ENCODE results near the gene GRIN2A.

The GRIN2A gene

DNA sequence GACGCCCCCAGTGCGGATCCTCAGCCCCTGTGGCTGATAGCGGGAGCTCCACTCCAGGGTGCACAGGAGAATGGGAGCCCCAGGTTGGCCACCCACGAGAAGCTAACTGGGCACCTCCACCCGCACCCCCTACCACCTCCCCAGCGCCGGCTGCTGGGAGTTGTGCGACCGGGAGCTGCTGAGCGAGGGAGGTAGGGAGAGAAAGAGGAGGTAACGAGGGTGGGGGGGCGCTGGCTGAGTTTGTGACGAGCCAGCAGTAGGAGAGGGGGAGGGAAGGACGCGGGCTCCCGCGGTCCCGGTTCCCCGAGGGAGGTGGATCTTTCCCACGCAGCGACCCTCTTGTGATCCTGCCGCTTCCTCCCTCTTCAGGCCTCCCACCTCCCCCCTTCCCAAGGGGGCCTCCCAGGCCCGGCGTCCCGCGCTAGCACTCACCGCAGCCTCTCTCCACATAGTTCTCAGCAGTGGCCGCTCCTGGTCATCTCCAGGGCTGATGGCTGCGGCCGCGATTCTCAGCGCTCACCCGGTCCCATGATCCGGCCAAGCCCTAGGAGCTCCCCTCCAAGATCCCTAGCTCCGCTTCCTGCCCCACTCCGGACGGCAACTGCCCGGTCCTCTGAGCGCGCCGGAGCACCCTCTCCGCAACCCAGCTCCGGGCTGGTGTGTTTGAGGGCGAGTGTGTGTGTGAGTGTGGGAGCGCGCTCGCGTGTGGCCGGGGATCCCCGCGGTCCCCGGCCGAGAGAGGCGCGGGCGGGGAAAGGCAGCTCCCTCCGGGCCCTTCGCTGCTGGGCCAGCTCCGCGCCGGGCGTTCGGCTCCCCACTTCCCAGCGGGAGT, at the start of gene GRIN2A:
Gene GRIN2A (minus strand): TSS at position 207 of the 832 bp plus-strand sequence. CDS start 2,017 bp downstream, outside the sequence.
- DNase-seq (ENCODE audit: low read depth): no peak

DNA sequence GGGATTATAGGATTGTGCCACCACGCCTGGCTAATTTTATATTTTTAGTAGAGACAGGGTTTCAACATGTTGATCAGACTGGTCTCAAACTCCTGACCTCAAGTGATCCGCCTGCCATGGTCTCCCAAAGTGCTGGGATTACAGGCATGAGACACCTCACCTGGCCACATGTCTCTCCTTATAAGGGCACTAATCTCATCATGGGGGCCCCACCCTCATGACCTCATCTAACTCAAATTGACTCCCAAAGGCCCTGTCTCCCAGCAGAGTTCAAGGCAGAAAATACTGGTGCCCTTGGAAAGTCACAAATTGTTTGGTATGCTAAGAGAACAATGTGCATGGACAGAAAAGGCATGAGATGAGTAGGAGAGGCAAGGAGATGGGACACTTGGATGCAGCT, 49.3 kb upstream of the GRIN2A start:
- no peak for DNase-seq (ENCODE audit: low read depth)

DNA sequence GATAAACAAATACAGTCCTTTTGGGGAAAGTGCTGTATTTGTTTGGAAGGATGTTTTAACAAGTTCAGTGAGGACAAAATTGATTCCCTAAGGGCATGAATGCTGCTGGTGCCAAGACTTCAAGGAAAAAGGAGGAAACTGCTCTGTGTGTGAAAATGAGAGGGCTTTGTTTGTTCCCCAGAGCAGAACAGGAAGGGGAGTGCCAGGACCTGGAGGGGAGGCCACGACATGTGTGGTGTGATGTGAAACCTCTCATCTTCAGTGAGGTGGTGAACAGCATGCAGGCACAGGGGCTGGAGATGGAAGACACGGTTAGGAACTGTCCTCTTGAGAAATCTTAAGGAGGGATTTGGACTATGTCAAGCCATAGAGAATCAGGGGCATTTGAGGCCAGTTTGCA, 46.6 kb upstream of the GRIN2A start:
- DNase-seq (ENCODE audit: low read depth): no peak

DNA sequence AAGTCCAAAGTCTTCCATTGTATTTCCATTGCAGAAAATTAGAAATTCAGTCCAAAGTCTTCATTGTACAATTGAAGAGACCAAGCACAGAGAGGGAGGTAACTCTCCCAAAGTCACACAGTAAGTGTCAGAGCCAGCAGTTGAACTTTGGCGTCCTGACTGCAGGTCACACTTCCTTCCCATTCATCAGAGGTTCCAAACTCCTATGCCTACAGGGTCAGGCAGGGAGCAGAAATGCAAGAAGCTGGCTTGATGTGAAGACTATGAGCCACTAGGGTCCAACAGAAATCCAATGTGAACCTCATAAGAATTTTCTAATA, 44.7 kb upstream of the GRIN2A start:
- DNase-seq (ENCODE audit: low read depth): no peak

DNA sequence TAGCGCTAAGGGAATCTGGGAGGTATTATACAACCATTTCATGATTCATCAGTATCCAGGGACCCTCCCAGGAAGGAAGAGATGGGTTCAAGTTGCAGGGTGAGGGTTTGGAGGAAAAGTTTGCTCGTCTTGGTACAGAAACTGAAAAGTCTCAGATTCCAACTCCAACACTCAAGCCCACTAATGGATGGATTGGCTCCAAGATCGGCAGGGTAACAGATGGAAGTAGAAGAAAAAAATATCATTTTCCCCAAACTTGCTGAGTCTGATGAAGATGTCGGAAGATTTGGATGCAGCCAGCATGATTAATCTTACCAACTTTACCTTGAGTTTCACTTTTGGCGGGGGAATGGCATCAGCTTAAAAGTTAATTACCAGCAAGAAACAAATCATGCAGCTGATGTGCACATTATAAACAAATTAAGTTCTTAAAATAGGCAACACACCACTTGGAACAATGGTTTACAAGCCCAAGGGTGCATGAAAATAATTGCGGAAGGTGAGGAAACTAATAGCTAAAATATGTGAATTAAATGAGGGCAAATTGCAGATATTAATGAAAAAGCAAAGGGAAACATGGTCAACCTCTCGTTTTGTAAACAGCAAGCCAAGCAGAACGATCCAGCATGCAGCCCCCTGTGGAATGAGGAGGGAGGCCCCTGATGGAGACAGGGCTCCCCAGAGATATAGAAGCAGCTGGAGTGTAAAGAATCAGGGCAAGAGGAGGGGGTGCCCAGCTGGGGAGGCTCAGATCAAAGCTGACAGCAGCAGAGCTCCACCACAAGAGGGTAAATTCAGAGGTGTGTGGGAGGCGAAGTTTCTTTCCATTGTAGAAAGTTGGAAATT, 44.1 kb upstream of the GRIN2A start:
- no peak for DNase-seq (ENCODE audit: low read depth)

DNA sequence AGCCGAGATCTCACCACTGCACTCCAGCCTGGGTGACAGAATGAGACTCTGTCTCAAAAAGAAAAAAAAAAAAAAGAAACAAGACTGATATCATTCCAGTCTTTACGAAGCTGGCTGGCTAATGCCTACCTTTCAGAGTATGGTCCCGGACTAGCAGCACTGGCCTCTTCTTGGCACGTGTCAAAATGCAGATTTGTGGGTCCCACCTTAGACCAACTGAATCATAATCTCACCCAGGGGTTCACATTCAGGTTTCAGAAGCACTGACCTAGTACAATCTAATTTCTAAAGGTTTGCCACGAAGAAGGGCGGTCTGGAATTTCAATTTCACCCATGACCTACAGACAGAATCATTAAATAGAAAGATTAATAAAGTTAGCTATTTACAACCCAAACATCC, 43.4 kb upstream of the GRIN2A start:
- DNase-seq (ENCODE audit: low read depth): no peak

DNA sequence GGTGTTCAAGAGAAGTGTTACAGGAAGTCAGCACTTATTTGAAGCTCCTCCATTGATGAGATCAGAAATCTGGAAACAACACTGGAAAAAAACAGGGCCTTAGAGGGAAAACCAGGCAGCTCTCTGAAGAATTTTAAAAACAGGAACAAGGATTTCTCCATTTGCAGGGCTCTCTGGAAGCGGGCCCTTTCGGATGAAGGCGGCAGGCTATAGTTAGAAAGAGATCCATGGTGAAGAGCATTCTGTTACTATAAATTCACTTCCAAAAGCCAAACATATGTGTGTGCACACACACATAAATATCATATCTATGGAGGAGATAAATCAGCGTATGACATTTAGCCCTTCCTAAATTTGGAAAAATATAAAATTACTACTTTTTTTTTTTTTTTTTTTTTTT, 42.6 kb upstream of the GRIN2A start:
- no peak for DNase-seq (ENCODE audit: low read depth)

DNA sequence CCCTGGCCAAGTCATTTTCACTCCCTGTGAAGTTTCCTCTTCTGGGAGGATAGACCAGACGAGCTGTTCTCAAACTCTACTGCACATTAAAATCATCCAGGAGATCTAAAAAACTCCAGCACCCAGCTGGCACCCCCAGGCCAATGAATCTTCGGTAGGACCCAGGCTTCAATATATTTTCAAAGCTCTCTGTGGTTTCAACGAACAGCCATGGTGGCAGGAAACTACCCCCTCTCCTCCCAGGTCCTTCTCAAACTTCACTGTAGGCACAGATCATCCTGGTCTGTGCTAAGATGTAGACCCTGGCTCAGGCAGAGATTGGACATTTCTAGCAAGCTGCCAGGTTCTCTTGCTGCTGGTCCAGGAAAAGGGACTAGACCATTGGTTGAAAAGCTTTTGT, 38.7 kb upstream of the GRIN2A start:
- no peak for DNase-seq (ENCODE audit: low read depth)

DNA sequence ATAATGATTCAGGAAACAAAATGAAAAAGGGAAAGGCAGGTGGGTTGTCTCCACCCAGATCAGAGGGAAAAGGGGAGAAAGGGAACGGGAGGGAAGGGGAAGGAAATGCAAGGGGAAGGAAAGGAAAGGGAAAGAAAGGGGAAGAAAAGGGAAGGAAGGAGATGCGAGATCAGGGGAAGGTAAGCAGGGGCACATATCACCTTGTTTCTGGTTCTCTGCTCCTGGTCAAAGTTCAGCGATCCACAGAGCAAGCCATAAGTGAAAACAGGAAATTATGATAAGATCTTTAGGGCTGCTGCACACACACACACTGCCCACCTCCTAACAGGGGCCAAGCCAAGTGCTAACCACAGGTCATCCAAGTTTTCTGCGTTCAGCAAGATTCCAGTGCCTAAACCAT, 37.5 kb upstream of the GRIN2A start:
- no peak for DNase-seq (ENCODE audit: low read depth)

DNA sequence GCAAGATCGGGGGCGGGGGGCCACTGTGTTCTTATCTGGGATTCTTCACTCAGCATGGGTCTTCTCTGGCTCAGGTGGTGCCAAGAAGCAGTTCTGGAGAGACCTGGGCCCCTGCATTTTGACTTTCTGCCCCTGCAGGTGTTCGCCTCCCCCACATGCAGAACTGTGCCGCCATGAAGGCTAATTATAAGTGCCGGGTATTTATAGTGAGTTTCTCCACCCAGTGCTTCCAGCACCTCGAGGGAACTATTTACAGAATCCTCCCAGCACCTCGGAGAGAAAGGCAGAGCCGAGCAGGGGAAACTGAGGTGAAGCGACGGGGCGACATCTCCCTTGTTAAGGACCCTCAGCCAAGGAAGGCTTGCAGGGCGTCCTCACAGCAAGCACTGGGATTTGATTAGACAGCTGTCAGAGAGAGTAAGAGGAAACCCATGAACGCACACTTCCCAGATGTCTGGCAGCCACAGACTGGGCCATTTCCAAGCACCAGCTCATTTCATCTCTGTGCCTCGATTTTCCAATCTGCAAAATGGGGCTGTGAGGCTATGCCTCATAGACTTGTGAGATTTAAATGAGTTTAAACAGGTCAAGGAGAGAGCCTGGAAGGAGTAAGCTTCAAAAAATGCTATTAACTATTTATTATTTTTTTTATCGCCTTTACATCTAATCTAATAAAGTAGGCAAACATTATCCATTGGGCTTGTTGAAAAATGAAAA, 36.4 kb upstream of the GRIN2A start:
- no peak for DNase-seq (ENCODE audit: low read depth)

DNA sequence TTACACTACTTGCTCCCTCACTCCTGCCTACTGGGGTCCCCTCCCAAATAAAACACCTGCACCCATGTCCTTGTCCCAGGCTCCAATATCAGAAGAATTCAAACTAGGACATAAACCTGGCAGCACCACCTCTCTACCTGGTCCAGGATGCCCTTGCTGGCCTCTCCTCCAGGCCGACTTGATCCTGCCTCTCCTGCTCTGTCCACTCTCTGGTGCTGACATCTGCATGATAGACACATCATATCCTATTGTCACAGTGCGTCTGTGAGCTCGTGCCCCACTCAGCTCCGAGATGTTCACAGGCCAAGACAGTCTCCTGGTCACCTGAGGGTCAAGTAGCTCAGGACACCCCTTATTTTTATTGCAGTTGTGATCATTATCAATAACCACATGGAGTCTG, 31.5 kb upstream of the GRIN2A start:
- DNase-seq (ENCODE audit: low read depth): no peak

DNA sequence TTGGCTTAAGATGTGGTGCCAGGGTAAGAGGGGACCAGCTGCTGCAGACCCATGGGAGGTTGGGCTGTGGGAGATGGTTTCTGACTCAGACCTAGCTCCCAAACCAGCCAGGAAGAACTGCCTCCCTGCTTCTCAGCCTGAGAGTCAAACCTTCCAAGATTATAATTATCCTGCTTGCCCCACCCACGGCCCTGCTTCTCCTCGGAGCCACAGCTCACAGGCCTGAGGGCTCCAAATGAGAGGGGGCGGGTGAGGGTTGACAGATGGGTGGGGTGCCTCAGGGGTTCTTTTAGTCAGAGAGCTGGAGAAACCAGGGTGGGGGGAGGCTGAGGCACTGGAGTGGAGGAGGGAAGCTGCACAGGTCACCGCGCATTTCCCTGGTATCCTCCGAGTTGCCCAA, 28.7 kb upstream of the GRIN2A start:
- DNase-seq (ENCODE audit: low read depth): no peak

DNA sequence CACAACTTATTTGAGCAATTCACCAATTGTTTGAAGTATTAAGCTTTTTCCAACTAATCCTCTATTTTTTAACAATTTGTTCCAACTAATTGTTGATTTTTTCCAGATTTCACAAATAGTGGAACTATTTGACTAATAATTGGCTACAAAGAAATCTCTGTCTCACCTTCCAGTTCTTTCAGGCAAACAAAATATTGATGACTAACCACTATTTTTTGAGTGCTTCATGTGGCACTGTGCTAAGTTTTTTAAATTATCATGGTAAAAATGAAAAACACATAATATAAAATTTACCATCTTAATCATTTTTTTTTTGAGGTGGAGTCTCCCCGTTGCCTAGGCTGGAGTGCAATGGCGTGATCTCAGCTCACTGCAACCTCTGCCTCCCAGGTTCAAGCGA, 24.6 kb upstream of the GRIN2A start:
- no peak for DNase-seq (ENCODE audit: low read depth)

DNA sequence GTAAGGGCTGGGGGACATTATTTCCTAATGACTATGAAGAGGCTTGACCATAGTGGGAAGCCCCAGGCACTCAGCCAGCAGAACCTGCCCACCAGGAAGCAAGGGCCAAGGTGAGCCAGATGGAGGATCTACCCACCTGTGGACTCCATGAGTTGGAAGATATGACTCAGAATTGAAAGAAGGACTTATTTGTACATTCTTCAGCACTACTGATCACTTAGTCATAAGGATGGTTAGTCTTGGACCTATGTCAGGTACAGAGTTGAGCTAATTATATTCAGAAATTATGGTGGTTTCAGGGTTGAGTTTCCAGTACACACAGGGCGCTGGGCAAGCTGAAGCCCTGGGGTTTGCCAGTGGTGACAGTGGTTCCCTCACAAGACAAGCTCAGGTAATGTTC, 24.0 kb upstream of the GRIN2A start:
- no peak for DNase-seq (ENCODE audit: low read depth)

DNA sequence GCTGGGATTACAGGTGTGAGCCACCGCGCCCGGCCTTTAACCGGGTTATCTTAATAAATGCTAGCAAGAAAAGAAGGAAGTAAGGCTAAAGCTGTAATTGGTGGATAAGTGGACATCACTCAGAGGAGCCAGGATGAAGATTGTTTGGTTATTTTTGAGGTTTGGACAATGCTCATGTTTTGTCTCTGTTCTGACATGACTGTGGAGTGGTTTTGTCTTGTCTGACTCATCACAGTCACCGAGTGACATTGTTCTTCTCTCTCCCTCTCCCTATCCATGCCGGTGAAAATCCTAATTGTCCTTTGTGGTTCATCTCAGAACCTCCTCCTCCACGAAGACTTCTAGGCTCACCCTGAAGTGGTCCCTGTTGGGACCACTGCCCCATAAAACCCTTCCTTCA, 23.5 kb upstream of the GRIN2A start:
- no peak for DNase-seq (ENCODE audit: low read depth)

DNA sequence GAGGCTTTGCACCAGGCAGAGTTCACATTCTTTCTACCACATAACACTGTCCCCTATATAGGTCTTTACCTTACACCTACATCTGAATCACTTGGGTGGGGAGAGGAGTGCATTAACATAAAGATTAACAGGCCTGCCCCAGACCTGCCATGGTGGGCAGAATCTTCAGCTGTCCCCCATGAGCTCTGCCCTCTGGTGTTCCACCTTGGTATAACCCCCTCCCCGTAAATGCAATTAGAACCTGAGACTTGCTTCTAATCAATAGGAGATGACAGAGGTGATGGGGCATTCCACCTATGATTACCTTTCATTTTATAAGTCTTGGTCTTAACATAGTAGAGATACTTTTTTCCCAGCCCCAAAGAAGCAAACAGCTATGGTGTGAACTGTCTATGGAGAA, 20.4 kb upstream of the GRIN2A start:
- no peak for DNase-seq (ENCODE audit: low read depth)

DNA sequence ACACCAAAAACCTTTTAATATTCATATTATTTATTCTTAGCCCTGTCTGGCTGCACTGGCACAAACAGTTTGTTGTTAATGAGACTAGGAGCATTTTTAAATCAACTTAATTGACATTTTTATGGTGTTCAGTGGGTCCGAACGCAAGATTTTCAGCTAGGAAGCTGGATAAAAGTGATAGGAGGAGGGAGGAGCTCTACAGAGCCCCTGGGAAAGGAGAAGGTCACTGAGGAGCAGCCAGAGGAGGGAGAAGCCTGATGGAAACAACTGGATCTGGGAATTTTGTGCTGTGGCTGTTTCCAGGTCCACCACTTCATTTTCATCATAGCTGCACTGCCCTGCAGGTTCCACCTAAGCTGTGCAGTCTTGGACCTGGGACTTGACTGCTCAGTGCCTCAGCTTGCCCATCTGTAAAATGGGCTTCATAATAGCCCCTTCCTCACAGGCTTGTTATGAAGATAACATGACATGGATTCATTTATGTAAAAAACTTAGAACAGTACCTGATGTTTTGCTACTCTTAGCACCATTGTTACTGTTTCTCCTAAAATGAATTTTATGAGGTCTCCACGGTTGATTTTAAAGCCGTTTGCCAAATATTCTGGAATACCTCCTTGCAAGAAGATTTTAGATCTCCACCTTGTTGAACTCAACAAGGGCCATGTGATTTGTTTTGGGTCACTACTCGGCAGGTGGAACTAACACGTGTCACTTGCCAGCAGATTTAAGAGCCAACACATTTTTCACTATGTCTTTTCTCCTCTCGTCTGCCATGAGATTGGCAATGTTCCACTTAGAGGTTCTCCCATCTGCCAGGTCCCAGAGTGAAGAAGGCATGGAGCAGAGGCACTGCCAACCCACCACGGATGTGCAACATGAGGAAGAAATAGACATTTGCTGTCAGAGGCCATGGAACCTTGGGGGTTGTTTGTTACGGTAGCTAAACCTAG, 18.7 kb upstream of the GRIN2A start:
- DNase-seq (ENCODE audit: low read depth): no peak

DNA sequence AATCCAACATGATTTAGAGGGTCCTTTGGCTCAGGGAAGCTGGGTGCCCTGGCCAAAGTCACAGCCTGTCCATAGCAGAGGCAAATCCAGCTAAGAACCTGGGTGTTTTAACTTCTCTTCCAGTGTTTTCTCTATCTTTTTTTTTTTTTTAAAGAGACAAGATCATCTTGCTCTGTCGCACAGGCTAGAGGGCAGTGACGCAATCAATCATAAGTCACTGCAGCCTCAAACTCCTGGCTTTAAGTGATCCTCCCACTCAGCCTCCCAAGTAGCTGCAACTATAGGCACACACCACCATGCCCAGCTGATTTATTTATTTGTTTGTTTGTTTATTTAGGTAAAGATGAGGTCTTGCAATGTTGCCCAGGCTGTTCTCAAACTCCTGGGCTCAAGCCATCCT, 14.8 kb upstream of the GRIN2A start:
- DNase-seq (ENCODE audit: low read depth): no peak

DNA sequence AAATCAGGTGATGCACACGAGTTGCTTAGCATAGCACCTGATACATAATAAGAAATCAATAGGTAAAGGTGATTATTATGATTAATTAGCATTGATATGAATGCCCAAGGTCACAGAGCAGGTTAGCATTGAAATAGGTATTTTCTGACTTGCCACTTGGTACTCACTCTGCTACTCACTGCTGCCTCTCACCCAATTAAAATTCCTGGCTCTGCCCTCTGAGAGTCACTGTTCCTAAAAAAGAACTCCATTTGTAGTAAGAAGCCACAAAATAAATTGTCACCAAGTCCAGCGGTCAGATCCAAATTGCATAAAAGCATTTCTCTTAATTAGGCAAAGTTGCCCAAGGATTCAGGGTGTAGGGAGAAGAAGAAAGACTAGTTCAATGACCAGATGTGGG, 8.9 kb upstream of the GRIN2A start:
- no peak for DNase-seq (ENCODE audit: low read depth)

DNA sequence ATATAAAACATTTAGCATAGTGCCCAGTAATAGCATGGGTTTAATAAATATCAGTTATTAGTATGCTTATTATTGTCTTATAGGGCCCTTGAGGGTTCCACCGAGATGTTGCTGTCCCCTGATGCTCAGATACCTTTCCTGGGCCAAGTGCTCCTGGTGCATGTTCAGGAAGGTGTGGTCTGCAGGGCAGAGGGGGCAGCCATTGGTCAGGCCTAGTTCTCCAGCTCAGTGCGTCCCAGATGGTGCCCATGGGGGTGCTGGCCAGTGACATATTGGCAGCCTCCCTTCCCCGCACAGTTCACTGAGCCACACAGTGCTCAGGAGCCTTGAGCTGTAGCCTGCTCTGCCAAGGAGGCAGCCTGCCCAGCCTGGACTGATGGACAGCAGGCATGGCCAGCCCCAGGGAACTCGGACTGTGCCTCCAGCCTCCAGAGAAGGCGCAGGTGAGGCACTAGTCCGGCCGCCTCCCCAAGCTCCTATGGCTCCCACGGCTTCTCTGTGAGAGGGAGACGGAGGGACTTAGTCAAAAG, 7.7 kb upstream of the GRIN2A start:
- DNase-seq (ENCODE audit: low read depth): no peak

DNA sequence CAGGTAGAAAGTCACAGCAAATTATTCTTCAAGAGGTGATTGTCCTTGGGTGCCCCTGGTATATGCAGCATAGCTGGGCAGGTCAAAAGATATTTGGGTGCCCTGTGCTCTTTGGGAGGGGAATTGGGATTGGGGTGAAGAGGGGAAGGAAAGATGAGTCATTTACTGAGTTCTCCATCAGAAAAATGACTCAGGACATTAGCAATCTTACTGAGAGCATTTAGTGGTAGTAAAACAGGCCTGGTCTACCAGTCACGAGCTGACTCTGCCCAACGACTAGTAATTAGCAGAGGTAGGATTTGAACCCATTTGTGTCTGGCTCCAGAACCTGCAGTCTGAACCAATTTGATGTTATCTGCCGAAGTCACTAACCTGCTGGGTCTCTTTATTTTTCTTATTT, 6.0 kb upstream of the GRIN2A start:
- no peak for DNase-seq (ENCODE audit: low read depth)
